ENCODE results near the gene BRAP. TPM values are rescaled to one million over a fixed set of nuclear protein-coding genes. Genes with fewer than 3 reads are reported as not detected.
"Not testable (repeated sequence)": the region's sequence is repeated elsewhere in the genome, so short reads cannot be mapped to it uniquely, and the experiment has no call there.

Gene BRAP
- total RNA-seq, 1 experiment from 2014 or later = 11.8 TPM

DNA sequence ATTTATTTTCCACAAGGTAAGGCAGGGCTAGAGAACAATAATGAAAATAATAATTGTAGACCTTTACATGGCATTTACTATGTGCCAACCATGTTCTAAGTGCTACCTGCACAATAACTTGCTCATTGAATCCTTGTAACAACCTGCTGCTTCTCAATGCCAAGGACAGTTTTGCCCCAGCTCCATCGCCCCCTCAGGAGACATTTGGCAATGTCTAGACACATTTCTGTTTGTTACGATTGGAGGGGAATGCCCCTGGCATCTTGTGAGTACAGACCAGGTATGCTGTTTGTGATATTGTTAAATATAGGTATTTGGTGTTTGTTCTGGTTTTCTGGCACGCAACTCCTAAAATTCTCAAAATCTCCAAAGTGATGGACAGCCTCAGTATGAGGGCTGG, 78.5 kb downstream of the BRAP start:
- no peak for DNase-seq (ENCODE audit: low spot score)

DNA sequence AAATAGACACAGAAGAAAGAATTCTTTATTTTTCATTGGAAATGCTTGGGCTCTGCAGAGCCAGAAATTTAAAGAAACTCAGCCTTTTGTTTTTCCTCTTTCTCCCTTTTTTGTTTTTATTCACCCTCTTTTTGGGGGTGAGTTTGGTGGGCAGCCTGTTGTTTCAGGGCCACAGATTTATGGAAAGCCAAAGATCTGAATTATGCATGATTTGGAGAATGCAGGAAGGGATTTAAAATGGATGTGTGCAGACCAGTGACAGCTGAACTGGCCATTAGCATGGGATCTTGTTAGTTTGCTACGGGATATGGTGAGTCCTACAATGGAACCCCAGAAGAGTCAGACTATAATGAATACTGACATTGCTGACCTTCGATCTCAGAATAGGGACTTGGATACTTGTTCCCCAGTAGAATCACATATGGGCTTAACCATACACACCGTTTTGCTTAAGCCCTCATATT, 79.0 kb downstream of the BRAP start:
- no peak for DNase-seq (ENCODE audit: low spot score)

DNA sequence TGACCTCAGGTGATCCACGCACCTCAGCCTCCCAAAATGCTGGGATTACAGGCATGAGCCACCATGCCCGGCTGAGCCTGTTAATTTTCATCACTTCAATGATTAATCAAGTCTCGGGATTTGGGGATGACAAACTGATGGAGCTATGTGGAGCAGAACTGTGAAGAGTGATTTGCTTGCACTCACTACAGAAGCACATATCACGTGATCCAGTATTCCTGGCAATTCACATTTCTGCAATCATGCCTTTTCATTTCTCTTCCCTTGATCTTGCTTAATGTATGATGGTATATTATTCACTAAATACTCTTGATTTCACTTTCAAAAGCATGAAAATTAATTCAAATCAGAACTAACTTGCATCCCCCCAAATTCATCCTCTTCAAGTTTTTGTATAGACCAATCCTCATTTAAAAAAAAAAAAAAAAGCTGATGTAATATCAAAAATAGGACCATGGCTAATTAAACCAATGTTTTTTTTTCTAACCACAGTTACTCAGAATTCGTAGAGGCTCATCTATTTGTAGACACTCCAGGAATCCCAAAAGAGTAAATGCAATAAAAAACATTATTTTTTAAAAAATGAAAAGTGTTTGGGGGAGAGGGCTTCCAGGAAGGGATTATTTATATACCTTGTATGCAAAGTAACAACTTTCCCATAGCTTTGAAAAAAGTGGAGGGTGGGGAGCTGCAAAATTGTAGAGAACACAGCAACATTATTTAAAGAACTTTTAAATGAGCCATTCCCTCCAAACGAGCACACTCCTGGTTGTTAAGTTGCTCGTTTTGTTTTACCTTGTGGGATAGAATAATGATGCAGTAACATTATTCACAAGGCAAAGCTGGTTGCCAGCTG, 79.6 kb downstream of the BRAP start:
- DNase-seq (ENCODE audit: low spot score) = no peak

DNA sequence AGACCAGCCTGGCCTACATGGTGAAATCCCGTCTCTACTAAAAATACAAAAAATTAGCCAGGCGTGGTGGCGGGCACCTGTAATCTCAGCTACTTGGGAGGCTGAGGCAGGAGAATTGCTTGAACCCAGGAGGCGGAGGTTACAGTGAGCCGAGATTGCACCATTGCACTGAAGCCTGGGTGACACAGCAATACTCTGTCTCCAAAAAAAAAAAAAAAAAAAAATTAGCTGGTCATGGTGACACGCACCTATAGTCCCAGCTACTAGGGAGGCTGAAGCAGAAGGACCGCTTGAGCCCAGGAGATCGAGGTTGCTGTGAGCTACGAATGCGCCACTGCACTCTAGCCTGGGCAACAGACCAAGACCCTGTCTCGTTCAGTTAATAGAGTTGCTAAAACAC, 82.9 kb downstream of the BRAP start:
- not testable (repeated sequence) for DNase-seq (ENCODE audit: low spot score)

DNA sequence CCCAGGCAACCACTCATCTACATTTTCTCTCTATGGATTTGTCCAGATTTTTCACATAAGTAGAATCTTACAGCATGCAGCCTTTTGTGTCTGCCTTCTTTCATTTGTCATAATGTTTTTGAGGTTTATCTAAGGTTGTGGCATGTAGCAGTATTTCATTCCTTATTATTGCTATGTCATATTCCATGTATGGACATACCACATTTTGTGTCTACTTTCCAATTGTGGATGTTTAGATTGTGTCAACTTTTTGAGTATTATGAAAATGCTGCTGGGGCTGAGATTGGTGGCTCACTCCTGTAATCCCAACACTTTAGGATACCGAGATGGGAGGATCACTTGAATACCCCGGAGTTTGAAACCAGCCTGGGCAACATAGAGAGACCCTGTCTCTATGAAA, 83.4 kb downstream of the BRAP start:
- DNase-seq (ENCODE audit: low spot score) = no peak

DNA sequence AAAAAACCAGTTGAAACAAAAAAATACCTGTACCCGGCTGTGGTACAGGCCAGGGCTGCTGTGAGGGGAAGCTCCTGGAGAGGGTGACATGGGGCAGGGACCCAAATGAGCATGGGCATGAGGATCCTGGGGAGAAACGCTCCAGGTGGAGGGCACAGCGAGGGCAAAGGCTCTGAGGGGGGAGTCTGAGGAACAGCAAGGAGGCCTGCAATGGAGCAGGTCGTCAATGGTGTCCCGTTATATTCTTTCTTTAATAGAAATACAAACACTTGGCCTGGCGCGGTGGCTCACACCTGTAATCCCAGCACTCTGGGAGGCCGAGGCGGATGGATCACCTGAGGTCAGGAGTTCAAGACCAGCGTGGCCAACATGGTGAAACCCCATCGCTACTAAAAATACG, 84.8 kb downstream of the BRAP start:
- DNase-seq (ENCODE audit: low spot score) = not testable (repeated sequence)

DNA sequence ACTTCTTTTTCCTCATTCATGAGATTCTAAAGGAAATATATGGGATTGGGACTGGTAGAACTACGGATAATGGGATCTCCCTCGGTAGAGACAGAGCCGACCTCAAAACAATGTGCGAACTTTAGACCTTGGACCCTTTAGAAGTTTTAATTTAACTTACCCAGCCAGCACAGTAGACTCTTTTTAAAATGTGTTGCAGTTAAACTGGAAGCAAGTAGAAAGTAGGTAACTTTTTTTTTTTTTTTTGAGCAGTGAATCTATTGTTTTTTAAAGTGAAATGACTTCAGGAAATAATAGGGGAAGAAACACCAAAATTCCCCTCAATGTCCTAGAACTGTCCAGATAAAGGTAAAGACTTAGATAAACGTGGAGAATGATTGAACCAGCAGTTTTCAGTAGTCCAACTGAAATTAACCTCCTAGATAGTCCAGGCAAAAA, 85.5 kb downstream of the BRAP start:
- DNase-seq (ENCODE audit: low spot score) = no peak

DNA sequence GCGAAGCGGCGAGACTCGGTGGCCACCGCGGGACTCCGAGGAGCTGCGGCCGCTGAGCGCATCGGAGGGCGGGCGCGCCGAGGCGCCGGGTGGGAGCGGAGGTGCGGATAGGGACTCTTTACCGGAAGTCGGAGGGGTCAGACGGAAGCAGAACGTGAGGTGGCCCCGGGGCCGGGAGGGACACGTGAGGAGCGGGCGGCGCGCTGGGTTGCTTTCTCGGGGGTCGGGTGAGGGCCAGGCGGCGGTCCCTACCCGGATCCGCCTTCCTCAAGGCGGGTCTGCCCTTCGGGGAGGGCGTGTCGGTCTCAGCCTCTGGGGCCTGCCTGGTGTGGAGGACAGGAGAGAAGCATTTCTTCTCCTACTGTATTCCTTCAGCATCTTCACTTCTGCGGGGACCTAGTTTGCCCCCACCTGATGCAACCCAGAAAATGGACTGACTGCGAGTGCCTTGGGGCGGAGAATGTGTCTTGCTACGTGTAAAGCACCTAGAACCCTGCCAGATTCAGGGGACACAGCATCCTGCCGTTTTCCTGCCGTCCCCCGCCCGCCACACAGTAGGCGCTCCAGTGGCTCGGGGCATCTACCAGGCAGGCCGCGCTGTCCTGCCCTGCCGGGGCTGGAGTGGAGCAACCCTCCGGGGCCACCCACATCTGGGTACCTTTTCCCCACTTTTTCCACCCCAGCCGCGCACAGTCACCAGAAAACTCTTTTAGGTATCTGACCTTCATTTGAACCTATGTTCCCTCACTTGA, 86.1 kb downstream of the BRAP start:
- peak; percentile 88 for DNase-seq (ENCODE audit: low spot score)

DNA sequence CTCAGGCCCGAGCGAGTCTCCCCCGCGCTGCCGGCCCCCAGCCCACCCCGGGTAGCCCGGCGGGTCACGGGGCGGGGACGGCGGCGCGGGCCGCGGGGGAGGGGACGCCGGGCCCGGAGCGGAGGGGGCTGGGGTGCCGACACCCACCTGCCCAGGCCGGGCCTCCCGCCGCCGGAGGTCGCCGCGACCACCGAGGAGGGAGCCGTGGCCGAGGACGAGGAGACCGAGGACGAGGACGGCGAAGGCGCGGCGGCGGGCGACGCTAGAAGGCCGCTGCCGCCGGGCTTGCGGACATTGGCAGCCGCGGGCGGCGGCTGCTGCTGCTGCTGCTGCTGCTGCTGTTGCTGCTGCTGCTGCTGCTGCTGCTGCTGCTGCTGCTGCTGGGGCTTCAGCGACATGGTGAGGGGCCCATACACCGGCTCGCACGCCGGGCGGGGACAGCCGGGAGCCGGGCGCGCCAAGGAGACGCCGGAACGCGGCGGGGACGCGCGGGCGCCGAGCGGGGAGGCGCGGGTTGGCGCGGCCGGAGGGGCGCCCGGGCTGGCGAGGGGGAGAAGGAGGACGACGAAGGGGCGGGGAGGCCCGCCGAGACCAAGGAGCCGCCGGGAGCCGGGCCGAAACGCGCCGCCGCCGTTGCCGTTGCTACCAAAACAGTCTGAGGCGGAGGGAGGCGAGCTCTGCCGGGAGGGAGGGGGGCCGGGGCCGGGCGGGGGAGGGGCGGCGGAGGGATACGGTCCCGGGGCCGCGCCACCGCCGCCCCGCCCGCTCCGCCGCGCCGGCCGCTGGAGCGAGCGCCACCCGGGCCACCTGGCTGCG, 86.9 kb downstream of the BRAP start, which contains the start of gene ATXN2:
TSS of gene ATXN2 (minus strand) at position 679 of the 816 bp plus-strand sequence. CDS start at position 398, 281 bp downstream.
- DNase-seq (ENCODE audit: low spot score) = peak; percentile 30

DNA sequence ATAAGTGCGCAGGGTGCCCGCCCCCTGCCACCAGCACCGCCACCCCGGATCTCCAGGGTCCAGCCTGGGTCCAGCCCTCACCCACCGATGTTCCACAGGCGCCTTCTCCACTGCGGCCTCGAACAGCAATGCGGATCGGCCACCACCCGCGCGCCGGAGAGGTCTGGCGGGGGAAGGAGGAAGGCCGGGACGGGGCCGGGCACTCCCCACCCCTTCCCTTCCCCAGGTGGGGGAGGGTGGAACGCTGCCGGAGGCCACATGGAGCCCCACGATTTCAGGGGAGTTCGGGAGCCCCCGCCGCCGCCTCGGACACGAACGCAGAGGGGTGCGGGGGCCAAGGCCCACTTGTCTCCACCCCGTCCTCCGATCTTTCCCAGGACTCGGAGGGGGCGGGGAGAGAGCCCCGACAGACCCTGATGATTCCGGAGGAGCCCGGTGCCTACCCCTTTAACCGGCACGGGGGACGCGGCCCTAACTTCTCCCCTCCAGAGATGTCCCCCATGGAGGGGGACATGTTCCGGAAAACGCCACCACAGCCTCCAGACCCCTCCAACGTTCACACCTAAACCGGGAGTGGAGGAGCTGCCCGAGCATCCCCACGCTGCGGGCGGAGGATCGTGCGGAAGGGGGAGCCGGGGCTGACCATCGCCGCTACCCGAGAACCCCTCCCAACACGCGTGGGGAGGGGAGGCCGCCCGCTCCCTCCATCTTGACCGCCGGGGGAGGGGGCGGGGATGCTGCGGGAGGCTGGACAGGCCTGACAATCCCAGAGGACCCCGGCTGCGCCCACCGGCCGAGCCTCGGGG, 87.7 kb downstream of the BRAP start:
- no peak for DNase-seq (ENCODE audit: low spot score)

DNA sequence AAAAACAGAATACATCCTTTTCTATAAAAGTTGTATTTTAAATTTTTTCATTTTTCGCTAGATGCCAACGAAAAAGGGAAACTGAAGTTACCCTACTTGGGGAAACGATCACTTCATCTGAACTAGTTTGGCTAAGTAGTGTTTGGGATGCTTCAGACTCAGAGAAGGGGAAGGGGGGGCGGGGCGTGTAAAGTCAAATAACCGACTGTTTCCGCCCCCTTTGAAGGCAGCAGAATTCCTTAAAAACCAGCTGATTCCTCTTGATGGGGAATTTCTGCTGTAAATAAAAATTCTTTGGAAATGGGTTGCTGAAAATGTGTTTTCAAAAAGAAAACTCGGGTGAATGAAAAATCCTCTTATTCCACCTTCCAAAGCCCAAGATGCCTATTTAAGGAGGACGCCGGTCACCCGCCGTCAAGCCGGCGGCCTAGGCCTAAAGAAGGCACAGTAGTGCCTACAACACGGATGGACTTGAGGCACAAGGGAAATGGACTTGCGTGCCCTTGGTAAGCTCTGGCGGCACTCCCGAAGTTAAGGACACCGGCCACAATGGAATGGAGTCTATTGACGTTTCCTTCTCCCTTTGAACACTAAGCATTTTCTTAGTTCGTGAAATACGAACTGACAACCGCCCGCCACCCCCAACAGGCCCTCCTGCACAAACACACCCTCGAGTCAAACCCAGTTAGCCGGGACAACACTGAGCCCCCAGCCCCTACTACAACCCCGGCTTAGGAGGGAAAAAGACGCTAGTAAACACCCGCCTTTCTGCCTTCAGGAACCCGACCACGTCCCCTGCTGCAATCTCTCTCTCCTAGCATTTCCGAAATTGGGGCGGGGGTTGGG, 88.5 kb downstream of the BRAP start:
- peak; percentile 78 for DNase-seq (ENCODE audit: low spot score)

DNA sequence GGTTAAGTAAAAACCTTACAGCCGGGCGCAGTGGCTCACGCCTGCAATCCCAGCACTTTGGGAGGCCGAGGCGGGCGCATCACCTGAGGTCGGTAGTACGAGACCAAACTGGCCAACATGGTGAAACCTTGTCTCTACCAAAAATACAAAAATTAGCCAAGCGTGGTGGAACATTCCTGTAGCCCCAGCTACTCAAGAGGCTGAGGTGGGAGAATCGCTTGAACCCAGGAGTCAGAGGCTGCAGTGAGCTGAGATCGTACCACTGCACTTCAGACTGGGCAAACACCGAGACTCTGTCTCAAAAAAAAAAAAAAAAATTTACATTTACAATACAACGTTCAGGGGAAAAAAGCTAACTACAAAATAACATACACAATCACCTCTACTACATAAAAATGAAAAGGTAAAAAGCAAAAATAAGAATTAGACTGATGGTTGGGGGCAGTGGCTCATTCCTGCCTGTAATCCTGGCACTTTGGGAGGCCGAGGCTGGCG, 90.4 kb downstream of the BRAP start:
- DNase-seq (ENCODE audit: low spot score) = not testable (repeated sequence)

Other genes starting within 250 kb of the BRAP start
- 10.2 and 12.0 TPM in 2 replicates for gene ATXN2, start 86.6 kb downstream of the BRAP start, total RNA-seq (2014; rRNA removed; shearing (Covaris generic))
- 7.6 and 15.5 TPM in 2 replicates for gene ACAD10, start 97 bp upstream of the BRAP start, total RNA-seq (2014; rRNA removed; shearing (Covaris generic))
- 18.5 and 29.1 TPM in 2 replicates for gene ALDH2, start 81.0 kb upstream of the BRAP start, total RNA-seq (2014; rRNA removed; shearing (Covaris generic))
- gene MAPKAPK5, start 156.3 kb upstream of the BRAP start, total RNA-seq (2014; rRNA removed; shearing (Covaris generic)) = 29.6 and 32.3 TPM in 2 replicates